ENCODE measurements around the gene RNF167.
"Not testable (repeated sequence)": the region's sequence is repeated elsewhere in the genome, so short reads cannot be mapped to it uniquely, and the experiment has no call there.

DNA sequence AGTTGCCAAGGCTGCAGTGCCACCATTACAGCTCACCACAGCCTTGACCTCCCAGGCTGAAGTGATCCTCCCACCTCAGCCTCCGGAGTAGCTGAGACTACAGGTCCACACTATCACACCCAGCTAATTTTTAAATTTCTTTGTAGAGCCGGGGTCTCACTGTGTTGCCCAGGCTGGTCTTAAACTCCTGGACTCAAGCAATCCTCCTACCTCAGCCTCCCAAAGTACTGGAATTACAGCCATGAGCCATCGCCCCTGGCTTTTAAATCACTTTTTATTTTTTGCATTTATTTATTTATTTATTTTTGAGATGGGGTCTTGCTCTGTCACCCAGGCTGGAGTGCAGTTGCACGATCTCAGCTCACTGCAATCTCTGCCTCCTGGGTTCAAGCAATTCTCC lies 25.5 kb upstream of the RNF167 start:
- TF ChIP-seq, protein P1, sequence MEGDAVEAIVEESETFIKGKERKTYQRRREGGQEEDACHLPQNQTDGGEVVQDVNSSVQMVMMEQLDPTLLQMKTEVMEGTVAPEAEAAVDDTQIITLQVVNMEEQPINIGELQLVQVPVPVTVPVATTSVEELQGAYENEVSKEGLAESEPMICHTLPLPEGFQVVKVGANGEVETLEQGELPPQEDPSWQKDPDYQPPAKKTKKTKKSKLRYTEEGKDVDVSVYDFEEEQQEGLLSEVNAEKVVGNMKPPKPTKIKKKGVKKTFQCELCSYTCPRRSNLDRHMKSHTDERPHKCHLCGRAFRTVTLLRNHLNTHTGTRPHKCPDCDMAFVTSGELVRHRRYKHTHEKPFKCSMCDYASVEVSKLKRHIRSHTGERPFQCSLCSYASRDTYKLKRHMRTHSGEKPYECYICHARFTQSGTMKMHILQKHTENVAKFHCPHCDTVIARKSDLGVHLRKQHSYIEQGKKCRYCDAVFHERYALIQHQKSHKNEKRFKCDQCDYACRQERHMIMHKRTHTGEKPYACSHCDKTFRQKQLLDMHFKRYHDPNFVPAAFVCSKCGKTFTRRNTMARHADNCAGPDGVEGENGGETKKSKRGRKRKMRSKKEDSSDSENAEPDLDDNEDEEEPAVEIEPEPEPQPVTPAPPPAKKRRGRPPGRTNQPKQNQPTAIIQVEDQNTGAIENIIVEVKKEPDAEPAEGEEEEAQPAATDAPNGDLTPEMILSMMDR (IDR thresholded peaks at IDR 0.05) = not testable (repeated sequence)
- TF ChIP-seq EP300 (IDR thresholded peaks at IDR 0.05) = not testable (repeated sequence)

Measured in ovary (tissue), 3 donors.